Hematopoietic multipotent progenitor cell treated with erythropoietin and hydrocortisone succinate and interleukin-3 and kit ligand, for 8 days (in vitro differentiated cells): ENCODE results near the gene ACR.
"Not testable (repeated sequence)": the region's sequence is repeated elsewhere in the genome, so short reads cannot be mapped to it uniquely, and the experiment has no call there.

Experiments used
- DNase-seq: peaks from one replicate; pipeline ENCODE4 v3.0.0-alpha.2; 2015

Gene ACR

GRCh38 chr22:50783033-50783879 is 45.3 kb downstream of the ACR start, which contains the start of gene RABL2B:
Gene RABL2B (minus strand): TSS chr22:50783636. CDS start chr22:50782294, 1,342 bp downstream.
- peak; percentile 88 for DNase-seq

GRCh38 chr22:50783880-50784276 is 45.9 kb downstream of the ACR start:
- not testable (repeated sequence) for DNase-seq

GRCh38 chr22:50785289-50785688 is 47.3 kb downstream of the ACR start:
- DNase-seq = not testable (repeated sequence)

- DNase-seq = not testable (repeated sequence)
Measured at GRCh38 chr22:50786936-50787335, 48.9 kb downstream of the ACR start.
